Neural cell (in vitro differentiated cells): ENCODE measurements around the gene TFDP2.

Experiments used
- EZH2 ChIP-seq: fragments of 200-600, 300-800 bp; shearing (Covaris generic), sonication (generic); IDR thresholded peaks from 2 replicates; pipeline ENCODE4 v1.6.1; 2014; ENCODE audit warnings: antibody characterized with exemption, low read length, borderline replicate concordance, mild to moderate bottlenecking; ENCODE audit not compliant: insufficient read depth, poor library complexity, severe bottlenecking
- SMC3 ChIP-seq: fragments of 450-650 bp; conservative IDR thresholded peaks from 2 replicates; pipeline ENCODE4 v1.6.1; 2014; ENCODE audit warnings: antibody characterized with exemption, mild to moderate bottlenecking, moderate library complexity; ENCODE audit not compliant: poor library complexity
- TAF1 ChIP-seq: IDR thresholded peaks from 2 replicates; pipeline ENCODE4 v1.6.1; 2012; ENCODE audit warnings: low read depth
- TF ChIP-seq, protein P1 (sequence below): fragments of 450-650 bp; IDR thresholded peaks from 2 replicates; pipeline ENCODE4 v1.5.1; 2014; ENCODE audit warnings: antibody characterized with exemption, mild to moderate bottlenecking, moderate library complexity; ENCODE audit not compliant: poor library complexity, severe bottlenecking
- TF ChIP-seq, protein P2 (sequence below): IDR thresholded peaks from 2 replicates; pipeline ENCODE4 v1.6.1; 2012; ENCODE audit warnings: borderline replicate concordance

DNA sequence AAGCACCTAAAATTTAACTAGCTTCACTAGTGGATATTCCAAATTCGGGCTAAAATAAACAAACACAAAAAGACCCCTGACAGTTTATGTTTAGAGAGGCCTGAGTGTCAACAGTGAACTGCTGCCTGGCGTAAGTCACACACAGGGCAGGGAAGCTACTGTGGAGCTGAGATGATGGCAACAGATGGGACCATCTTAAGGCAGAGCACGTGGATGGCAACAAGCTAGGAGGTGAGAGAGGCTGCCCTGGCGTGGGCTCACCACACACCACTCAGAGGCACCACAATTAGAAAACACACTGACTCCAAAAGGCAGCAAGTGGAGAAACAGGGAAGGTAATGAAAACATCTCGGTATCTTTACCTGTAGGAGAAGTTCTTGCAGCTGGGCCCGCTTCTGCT lies 179.6 kb downstream of the TFDP2 start:
- TF ChIP-seq SMC3 = no peak
- TF ChIP-seq, protein P1, sequence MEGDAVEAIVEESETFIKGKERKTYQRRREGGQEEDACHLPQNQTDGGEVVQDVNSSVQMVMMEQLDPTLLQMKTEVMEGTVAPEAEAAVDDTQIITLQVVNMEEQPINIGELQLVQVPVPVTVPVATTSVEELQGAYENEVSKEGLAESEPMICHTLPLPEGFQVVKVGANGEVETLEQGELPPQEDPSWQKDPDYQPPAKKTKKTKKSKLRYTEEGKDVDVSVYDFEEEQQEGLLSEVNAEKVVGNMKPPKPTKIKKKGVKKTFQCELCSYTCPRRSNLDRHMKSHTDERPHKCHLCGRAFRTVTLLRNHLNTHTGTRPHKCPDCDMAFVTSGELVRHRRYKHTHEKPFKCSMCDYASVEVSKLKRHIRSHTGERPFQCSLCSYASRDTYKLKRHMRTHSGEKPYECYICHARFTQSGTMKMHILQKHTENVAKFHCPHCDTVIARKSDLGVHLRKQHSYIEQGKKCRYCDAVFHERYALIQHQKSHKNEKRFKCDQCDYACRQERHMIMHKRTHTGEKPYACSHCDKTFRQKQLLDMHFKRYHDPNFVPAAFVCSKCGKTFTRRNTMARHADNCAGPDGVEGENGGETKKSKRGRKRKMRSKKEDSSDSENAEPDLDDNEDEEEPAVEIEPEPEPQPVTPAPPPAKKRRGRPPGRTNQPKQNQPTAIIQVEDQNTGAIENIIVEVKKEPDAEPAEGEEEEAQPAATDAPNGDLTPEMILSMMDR = no peak
- no peak for TF ChIP-seq TAF1
- TF ChIP-seq EZH2 = no peak
- TF ChIP-seq, protein P2, sequence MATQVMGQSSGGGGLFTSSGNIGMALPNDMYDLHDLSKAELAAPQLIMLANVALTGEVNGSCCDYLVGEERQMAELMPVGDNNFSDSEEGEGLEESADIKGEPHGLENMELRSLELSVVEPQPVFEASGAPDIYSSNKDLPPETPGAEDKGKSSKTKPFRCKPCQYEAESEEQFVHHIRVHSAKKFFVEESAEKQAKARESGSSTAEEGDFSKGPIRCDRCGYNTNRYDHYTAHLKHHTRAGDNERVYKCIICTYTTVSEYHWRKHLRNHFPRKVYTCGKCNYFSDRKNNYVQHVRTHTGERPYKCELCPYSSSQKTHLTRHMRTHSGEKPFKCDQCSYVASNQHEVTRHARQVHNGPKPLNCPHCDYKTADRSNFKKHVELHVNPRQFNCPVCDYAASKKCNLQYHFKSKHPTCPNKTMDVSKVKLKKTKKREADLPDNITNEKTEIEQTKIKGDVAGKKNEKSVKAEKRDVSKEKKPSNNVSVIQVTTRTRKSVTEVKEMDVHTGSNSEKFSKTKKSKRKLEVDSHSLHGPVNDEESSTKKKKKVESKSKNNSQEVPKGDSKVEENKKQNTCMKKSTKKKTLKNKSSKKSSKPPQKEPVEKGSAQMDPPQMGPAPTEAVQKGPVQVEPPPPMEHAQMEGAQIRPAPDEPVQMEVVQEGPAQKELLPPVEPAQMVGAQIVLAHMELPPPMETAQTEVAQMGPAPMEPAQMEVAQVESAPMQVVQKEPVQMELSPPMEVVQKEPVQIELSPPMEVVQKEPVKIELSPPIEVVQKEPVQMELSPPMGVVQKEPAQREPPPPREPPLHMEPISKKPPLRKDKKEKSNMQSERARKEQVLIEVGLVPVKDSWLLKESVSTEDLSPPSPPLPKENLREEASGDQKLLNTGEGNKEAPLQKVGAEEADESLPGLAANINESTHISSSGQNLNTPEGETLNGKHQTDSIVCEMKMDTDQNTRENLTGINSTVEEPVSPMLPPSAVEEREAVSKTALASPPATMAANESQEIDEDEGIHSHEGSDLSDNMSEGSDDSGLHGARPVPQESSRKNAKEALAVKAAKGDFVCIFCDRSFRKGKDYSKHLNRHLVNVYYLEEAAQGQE = no peak
